Measurements from ENCODE around the gene ERC1.

DNA sequence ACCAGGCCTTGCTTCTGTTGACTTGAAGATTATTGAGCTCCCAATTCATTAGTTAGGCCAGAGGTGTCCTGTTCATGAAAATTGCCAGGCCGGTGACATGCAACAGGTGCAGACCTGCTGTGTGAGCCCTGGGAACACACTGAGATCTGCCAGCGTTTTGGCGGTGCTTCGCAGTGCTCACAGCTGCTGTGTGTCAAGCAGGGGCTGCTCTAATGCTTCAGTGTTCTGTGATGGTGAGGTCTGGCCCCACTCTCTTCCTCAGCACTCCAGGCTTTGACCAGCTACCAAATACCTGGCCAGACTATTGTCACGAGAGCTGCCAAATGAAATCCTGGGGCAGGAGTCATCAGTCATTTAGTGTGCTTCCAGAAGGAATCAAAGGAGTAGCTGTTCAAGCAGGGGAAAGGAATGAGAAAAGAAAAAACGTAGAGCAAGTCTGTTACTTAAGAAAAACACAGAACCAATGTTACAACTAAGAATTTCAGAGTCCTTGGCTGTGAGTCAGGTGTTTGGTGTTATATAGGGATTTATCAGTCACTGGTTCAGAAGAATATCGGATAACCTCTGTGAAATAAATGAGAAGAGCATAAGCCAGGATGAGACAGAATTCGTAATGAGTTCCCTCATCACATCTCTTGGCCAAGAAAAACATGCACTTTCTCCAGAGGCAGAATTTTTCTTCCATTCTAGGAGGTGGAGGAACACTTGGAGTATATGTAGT, 452.6 kb downstream of the ERC1 start:
- TF ChIP-seq, protein P1, sequence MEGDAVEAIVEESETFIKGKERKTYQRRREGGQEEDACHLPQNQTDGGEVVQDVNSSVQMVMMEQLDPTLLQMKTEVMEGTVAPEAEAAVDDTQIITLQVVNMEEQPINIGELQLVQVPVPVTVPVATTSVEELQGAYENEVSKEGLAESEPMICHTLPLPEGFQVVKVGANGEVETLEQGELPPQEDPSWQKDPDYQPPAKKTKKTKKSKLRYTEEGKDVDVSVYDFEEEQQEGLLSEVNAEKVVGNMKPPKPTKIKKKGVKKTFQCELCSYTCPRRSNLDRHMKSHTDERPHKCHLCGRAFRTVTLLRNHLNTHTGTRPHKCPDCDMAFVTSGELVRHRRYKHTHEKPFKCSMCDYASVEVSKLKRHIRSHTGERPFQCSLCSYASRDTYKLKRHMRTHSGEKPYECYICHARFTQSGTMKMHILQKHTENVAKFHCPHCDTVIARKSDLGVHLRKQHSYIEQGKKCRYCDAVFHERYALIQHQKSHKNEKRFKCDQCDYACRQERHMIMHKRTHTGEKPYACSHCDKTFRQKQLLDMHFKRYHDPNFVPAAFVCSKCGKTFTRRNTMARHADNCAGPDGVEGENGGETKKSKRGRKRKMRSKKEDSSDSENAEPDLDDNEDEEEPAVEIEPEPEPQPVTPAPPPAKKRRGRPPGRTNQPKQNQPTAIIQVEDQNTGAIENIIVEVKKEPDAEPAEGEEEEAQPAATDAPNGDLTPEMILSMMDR (IDR thresholded peaks at IDR 0.05; ENCODE audit: poor library complexity) = no peak
- TF ChIP-seq EZH2phosphoT487 (IDR thresholded peaks at IDR 0.05; ENCODE audit: low read depth, severe bottlenecking, unreplicated experiment) = no peak
- TF ChIP-seq EZH2 (IDR thresholded peaks at IDR 0.05; ENCODE audit: borderline replicate concordance) = no peak

Data from hepatocyte (in vitro differentiated cells).